Pancreas (tissue), 10 donors: ENCODE measurements around the gene NRN1L. TPM values are rescaled to one million over a fixed set of nuclear protein-coding genes. Genes with fewer than 3 reads are reported as not detected.

Experiments
- ATAC-seq, 4 donors: fragments of 200-7000 bp; cut with Tn5 transposase; one replicate each; pipeline versions ENCODE4 v1.8.0 to v1.9.1; 2020; ENCODE audit warnings: mild to moderate bottlenecking in 4 of 4, moderate library complexity in 4 of 4
- DNase-seq, 6 donors: peaks; one replicate each; pipeline ENCODE4 v3.0.0-alpha.2; 2020
- FAIRE-seq: peaks from 2 replicates; lab custom pipeline; 2012; peaks lifted over from hg19 to GRCh38; lab: Jason Lieb, UNC
- H3K27ac ChIP-seq, 4 donors: fragments of 200-600 bp; sonication (generic); 1 replicate in 3 of 4; 2 replicates in 1 of 4; pipeline versions ENCODE4 v1.5.0 to v1.8.0; 2020
- H3K27me3 ChIP-seq, 4 donors: fragments of 200-600 bp; one replicate each; pipeline ENCODE4 v1.8.0; 2021
- H3K36me3 ChIP-seq, 3 donors: fragments of 200-600 bp; sonication (generic) in 1 of 3; one replicate each; pipeline versions ENCODE4 v1.5.0 to v1.8.0; 2020 to 2021
- H3K4me1 ChIP-seq, 3 donors: fragments of 200-600 bp; one replicate each; pipeline ENCODE4 v1.8.0; 2021
- H3K4me3 ChIP-seq, 4 donors: fragments of 200-600 bp; sonication (generic) in 2 of 4; one replicate each; pipeline versions ENCODE4 v1.5.0 to v1.8.0; 2020 to 2021
- H3K9me3 ChIP-seq, 4 donors: fragments of 200-600 bp; one replicate each; pipeline ENCODE4 v1.8.0; 2021
- WGBS, 2 donors: extraction: QIAGEN DNeasy Blood & Tissue Kit; methylation state at CpG; one replicate each; pipeline ENCODE4 v1.1.7; 2013; 5-methylcytosine and 5-hydroxymethylcytosine counted together
- intact Hi-C, 3 donors: fragments of 100-400 bp; cut with DNase I; formaldehyde crosslinking; loops; one replicate each; pipeline versions ENCODE4 v1.11.1 to v1.14.2; 2022
- polyA plus RNA-seq, 2 donors: library from polyadenylated mRNA; stranded (reverse); fragments of 200-250 nt; gene quantifications; one replicate each; pipeline ENCODE4 v1.2.3, GENCODE V29; 2013
- total RNA-seq, 6 donors: library from RNA; stranded (reverse); fragmentation: NEBNext Ultra II Directional in 4 of 6; extraction: Animal tissue kit (Norgen Biotek cat#: 25700) in 4 of 6; gene quantifications; one replicate each; pipeline versions ENCODE4 v1.2.1 to v1.2.4, GENCODE V29; 2021 to 2023
- TF ChIP-seq, protein P1 (sequence below), 4 donors: fragments of 200-600 bp; sonication (generic) in 3 of 4; IDR thresholded peaks; one replicate each; pipeline versions ENCODE4 v1.5.0 to v1.8.0; 2021; ENCODE audit warnings: antibody characterized with exemption in 4 of 4
- donor health status: healthy with polysubstance abuse.
- donor health status: DM: no; HTN: no; CAD: no; lungs with moderate emphysema.
- donor health status: DM: no; HTN: no; CAD: no.
- donor health status: control.
- donor health status: control.
- donor health status: Bipolar disorder and iron deficiency.
- donor health status: DM: yes; HTN: yes; CAD: no.
- donor health status: DM: no; HTN: no; CAD: no.
- donor health status: DM: no; HTN: no; CAD: no.
- donor health status: DM: yes; HTN: yes; CAD: no.

NRN1L gene
- total and polyA plus RNA-seq, 8 donors, result 0.34 to 4.2 (median 0.67) TPM; not detected in 3

DNA sequence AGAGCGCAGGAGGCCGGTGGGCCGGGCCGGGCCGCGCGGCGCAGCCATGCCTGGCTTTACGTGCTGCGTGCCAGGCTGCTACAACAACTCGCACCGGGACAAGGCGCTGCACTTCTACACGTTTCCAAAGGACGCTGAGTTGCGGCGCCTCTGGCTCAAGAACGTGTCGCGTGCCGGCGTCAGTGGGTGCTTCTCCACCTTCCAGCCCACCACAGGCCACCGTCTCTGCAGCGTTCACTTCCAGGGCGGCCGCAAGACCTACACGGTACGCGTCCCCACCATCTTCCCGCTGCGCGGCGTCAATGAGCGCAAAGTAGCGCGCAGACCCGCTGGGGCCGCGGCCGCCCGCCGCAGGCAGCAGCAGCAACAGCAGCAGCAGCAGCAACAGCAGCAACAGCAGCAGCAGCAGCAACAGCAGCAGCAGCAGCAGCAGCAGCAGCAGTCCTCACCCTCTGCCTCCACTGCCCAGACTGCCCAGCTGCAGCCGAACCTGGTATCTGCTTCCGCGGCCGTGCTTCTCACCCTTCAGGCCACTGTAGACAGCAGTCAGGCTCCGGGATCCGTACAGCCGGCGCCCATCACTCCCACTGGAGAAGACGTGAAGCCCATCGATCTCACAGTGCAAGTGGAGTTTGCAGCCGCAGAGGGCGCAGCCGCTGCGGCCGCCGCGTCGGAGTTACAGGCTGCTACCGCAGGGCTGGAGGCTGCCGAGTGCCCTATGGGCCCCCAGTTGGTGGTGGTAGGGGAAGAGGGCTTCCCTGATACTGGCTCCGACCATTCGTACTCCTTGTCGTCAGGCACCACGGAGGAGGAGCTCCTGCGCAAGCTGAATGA is 42.0 kb upstream of the NRN1L start:
- ATAC-seq (peak; percentile 10 to 38 (median 12)), DNase-seq (peak; percentile 45 to 83 (median 60)), FAIRE-seq (no peak)
- peak overlapping the region; percentile 82 to 100 (median 98) for H3K27ac ChIP-seq
- intact Hi-C loops, result no loop called here
- H3K9me3 ChIP-seq, result no peaks in the 10 kb centered on the region
- WGBS, 2 donors, result 0% methylated on average over 65 to 67 of the region's 67 CpGs
- peak overlapping the region; percentile 53 to 83 (median 70) for H3K4me3 ChIP-seq
- no peaks in the 10 kb centered on the region for H3K27me3 ChIP-seq
- H3K4me1 ChIP-seq, result peaks cover 8 to 26% (median 19%) of the 10 kb centered on the region in 3 donors
- TF ChIP-seq, protein P1, sequence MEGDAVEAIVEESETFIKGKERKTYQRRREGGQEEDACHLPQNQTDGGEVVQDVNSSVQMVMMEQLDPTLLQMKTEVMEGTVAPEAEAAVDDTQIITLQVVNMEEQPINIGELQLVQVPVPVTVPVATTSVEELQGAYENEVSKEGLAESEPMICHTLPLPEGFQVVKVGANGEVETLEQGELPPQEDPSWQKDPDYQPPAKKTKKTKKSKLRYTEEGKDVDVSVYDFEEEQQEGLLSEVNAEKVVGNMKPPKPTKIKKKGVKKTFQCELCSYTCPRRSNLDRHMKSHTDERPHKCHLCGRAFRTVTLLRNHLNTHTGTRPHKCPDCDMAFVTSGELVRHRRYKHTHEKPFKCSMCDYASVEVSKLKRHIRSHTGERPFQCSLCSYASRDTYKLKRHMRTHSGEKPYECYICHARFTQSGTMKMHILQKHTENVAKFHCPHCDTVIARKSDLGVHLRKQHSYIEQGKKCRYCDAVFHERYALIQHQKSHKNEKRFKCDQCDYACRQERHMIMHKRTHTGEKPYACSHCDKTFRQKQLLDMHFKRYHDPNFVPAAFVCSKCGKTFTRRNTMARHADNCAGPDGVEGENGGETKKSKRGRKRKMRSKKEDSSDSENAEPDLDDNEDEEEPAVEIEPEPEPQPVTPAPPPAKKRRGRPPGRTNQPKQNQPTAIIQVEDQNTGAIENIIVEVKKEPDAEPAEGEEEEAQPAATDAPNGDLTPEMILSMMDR (IDR thresholded peaks at IDR 0.05), result no peak
- H3K36me3 ChIP-seq, result no peaks in the 10 kb centered on the region

DNA sequence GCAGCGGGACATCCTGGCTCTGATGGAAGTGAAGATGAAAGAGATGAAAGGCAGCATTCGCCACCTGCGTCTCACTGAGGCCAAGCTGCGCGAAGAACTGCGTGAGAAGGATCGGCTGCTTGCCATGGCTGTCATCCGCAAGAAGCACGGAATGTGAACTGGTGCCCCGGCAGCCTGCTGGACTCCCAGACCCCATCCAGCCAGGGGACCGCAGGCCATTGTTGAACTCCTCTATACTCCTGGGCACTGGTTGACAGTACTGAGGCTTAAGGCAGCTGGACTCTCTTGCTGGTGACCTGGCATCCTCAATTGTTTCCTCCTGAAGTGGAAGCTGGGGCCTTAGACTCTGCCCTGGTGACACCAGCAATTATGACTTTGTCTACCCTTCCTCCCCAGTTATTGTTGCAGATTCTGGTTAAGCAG is 41.3 kb upstream of the NRN1L start:
- H3K4me3 ChIP-seq, result peak overlapping the region; percentile 53 to 83 (median 70)
- peaks cover 14 to 32% (median 19%) of the 10 kb centered on the region in 3 donors for H3K4me1 ChIP-seq

DNA sequence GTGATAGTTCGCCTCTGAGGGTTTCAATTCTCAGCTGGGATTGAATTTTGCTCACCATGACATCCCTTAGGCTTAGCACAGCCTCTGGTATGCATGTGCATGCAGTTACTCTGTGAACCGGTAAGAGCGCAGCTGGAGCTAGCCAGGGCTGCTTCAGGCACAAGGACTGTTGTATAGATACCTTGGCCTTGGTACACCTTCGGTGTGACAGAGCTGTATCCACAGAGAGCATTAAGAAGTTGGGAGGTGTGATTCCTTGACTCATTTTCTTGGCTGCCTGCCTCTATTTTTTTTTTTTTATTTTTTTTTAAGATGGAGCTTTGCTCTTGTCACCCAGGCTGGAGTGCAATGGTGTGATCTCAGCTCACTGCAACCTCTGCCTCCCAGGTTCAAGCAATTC is 40.2 kb upstream of the NRN1L start:
- 57 to 59% methylated on average over 4 of the region's 4 CpGs for WGBS, 2 donors

More for the DNA sequence above, 41.3 kb upstream of the NRN1L start:
- H3K9me3 ChIP-seq, result no peaks in the 10 kb centered on the region
- intact Hi-C loops, result no loop called here
- no peaks in the 10 kb centered on the region for H3K36me3 ChIP-seq
- TF ChIP-seq, protein P1 (IDR thresholded peaks at IDR 0.05), result no peak
- DNase-seq (peak in 1 of 6 donors; percentile 70), FAIRE-seq (no peak), ATAC-seq (no peak)
- WGBS, 2 donors, result 5% methylated on average over 11 of the region's 11 CpGs
- H3K27me3 ChIP-seq, result no peaks in the 10 kb centered on the region
- peak overlapping the region; percentile 82 to 100 (median 98) for H3K27ac ChIP-seq

DNA sequence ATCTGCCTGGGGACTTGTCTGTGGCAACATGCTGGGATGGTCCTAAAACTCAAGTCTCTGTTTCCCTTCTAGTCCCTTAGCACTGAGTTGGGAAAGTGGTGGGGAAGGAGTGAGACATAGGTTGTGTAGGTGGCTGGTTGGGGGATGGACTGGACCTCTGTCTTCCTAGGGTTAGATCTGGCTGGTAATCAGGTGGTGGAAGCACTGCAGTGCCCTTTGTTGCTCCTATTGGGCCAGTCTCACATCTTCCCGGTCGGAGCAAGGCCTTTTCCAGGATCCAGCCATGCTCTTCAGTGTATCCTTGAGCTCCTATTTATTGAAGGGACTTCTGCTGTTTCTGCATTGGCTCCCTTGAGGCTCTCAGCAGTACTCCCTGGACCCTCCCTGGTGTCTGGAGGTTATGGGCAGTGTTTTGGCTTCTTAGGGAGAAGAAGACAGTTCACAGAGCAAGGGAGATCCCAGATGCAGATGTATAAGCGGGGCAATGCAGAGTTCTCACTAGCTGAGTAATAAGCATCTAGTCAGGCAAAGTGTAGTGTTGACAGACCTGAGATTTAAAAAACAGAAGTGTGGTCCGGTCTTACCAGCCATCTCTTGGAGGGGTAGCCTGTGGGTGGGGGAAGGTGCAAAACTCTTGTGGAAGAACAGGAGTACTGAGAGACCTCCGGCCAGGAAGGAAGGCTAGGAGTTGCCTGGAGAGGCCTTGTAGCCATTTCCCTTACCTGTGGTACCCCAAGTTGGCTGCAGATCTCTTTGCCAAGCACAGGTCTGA is 39.2 kb upstream of the NRN1L start:
- TF ChIP-seq, protein P1 (IDR thresholded peaks at IDR 0.05), result no peak
- H3K4me1 ChIP-seq, result peaks cover 14 to 35% (median 19%) of the 10 kb centered on the region in 3 donors
- intact Hi-C loops, result no loop called here
- peak overlapping the region in 3 of 4 donors; percentile 92 to 97 (median 92) for H3K27ac ChIP-seq
- peak overlapping the region in 3 of 4 donors; percentile 73 to 100 (median 90) for H3K4me3 ChIP-seq
- 69 to 77% methylated on average over 5 of the region's 5 CpGs for WGBS, 2 donors
- H3K9me3 ChIP-seq, result no peaks in the 10 kb centered on the region
- FAIRE-seq, result no peak
- no peaks in the 10 kb centered on the region for H3K36me3 ChIP-seq
- no peak for ATAC-seq
- H3K27me3 ChIP-seq, result no peaks in the 10 kb centered on the region
- DNase-seq, result no peak

More for the DNA sequence above, 40.2 kb upstream of the NRN1L start:
- TF ChIP-seq, protein P1 (IDR thresholded peaks at IDR 0.05), result no peak
- FAIRE-seq, result no peak
- ATAC-seq, result no peak
- Histone ChIP-seq H3K4me3 (no peak overlapping the region), H3K27me3 (no peaks in the 10 kb centered on the region), H3K27ac (no peak overlapping the region), H3K9me3 (no peaks in the 10 kb centered on the region), H3K4me1 (peaks cover 14 to 35% (median 19%) of the 10 kb centered on the region in 3 donors), H3K36me3 (no peaks in the 10 kb centered on the region)
- intact Hi-C loops, result no loop called here
- DNase-seq, result no peak
